HG03095 (cell line): Measurements from ENCODE around the gene GFPT2.

Source experiments
- ATAC-seq: cut with Tn5 transposase; IDR thresholded peaks from one replicate; pipeline ENCODE4 v1.9.1; 2021; ENCODE audit warnings: moderate library complexity; ENCODE audit not compliant: unreplicated experiment

GFPT2 gene

DNA sequence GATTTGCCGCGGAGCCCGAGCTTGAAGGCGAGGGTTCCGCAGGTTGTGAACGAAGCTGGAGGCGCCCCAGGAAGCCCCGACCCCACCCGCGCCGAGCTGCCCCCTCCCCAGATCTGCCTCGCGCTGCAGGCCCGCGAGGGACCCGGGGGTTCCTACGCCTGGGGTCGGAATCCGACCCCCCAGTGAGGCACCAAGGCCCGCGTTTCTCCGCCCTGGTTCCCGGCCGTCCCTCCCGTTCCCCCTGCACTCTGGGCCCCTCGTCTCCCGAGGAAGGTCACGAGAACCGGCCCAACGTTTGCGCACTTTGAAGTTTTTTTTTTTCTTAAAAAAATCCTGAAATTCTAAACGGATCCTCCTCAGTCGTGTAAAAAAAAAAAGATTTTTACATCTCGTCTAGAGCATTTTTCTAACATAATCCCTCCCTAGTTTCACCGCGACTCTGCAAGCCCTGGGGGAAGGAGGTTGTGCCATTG, 880 bp upstream of the GFPT2 start:
- no peak for ATAC-seq

DNA sequence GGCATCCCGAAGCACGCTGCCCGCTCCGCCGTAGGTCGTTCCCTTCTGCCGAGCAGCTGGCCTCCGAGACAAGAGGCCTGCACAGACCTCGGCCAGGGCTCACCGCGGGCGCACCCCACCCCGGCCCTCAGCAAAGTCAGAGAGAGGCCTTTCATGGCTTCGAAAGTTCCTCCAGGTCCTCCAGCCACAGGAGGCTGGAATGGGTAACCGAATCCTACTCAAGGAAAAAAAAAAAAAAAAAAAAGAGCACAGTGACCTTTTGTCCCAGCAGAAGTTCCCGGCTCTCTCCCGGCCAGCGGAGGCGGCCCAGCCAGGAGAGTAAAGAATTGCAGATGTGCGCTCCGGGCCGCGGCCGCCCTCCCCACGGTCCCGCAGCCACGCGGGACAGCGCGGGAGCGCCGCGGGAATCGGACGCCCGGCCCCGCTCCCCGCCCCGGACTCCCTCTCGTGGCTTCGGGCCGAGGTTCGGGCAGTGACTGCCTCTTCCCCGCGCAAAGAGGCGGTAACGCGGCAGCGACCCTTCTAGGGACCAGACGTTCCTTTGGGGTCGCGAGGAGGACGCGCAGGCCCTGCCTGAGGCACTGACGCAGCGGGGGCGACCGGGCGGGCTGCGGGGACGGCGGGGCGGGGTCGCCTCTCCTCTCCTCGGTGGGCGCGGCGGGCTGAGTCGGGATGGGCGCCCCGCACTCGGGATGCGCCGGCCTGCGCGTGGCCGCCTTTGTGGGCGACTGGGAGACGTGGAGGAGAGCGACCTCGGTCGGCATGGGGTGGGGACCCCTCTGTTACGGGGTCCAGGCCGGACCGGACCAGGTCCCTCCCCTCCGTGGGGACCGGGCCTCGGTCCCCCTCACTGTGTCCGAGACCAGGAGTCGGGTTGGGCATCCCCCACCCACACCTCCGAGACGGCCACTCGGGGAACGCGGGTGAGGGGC, 754 bp downstream of the GFPT2 start:
- ATAC-seq: no peak

- no peak for ATAC-seq
Observed at GRCh38 chr5:180350711-180351465, 2.2 kb downstream of the GFPT2 start.

- ATAC-seq: no peak
Observed at GRCh38 chr5:180350296-180350695, 2.8 kb downstream of the GFPT2 start.

DNA sequence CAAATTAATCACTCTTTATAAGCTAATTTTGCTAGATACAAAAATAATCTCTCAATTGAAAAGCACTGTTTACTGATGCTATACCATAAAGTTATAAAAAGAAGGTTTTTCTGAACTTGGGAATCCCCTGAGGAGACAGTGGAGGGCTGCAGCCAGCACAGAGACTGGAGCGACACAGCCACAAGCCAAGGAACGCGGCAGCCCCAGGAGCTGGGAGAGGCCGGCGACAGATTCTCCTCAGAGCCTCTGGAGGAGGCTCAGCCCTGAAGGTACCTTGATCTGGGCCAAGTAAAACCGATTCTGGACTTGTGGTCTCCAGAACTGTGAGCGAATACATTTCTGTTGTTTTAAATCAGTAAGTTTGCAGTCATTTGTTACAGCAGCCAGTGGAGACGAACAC, 3.7 kb downstream of the GFPT2 start:
- ATAC-seq: no peak

GRCh38 chr5:180348336-180348735, 4.8 kb downstream of the GFPT2 start:
- no peak for ATAC-seq

- ATAC-seq: no peak
Observed at GRCh38 chr5:180347702-180348101, 5.4 kb downstream of the GFPT2 start.

GRCh38 chr5:180346358-180346757, 6.8 kb downstream of the GFPT2 start:
- ATAC-seq: no peak

- no peak for ATAC-seq
Observed at GRCh38 chr5:180345781-180346180, 7.4 kb downstream of the GFPT2 start.

- ATAC-seq: no peak
Observed at GRCh38 chr5:180345186-180345585, 8.0 kb downstream of the GFPT2 start.

DNA sequence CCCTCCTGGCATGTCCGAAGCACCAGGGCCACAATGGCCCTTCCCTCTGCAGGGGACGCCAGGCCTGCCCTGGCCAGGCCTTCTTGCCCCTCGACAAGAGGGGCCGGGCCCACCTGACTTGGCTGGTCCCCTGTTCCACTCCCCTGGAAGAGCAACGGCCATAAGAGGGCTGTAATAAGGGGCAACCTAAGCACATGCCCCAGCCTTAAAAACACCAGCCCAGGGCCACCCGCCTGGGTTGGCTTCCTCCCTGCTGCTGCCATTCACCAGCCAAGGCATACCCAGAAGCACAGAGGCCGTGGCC, 8.5 kb downstream of the GFPT2 start:
- no peak for ATAC-seq

DNA sequence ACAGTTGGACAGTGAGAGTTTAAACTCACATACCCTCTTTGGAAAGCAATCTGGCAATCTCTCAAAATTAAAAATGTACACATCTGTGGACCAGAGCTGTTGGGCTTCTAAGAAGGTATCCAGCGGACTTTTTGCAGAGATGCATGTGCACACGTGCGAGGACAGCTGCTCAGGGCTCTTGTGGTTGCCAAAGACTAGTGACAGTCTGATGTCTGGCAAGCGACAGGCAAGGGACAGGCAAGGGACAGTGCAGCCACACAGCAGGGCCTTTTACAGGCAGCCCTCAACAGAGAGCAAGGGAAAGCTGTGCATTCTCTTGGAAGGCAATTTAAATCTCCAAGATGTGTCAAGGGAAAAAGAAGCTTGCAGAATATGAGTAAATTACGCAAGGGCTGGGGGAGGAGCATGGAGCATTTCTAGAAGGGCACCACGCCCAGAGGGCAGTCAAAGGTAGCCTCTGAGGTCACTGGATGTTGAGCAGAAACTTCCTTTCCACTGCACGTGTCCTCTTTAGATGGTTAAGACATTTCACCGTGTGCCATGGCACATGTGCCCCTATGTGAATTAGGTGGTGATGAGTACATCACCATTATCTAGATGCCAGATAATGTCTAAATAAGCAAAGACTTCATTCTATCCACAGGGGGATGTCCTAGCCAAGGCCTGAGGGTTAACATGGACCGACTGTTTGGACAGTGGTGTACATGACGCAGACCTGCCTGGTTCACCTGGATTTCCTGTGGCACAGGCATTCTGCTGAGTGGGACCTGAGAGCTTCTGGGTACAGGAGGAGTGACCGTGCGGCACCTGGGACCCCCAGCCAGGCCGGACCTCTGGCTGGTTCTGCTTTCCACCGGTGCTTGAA, 9.1 kb downstream of the GFPT2 start:
- ATAC-seq: no peak

- ATAC-seq: no peak
Observed at GRCh38 chr5:180343110-180343830, 9.9 kb downstream of the GFPT2 start.

- no peak for ATAC-seq
Observed at GRCh38 chr5:180341595-180341994, 11.5 kb downstream of the GFPT2 start.

DNA sequence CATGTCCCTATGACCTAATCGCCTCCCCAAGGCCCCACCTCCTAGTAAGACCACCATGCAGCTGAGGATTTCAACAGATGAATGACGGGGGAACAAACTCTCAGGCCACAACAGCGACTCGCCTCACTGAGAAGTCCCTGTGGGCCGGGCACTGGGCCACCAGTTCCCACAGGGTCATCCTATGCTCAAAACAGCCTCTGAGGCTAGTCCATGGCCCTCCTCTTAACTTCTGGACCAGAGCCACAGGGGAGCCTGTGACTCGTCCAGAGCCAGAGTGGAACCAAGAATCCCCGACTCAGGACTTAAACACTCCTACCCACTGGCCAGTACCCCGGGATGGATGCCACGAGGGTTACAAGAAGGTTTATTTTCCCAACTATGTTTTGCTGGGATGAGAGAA, 12.3 kb downstream of the GFPT2 start:
- ATAC-seq: no peak

DNA sequence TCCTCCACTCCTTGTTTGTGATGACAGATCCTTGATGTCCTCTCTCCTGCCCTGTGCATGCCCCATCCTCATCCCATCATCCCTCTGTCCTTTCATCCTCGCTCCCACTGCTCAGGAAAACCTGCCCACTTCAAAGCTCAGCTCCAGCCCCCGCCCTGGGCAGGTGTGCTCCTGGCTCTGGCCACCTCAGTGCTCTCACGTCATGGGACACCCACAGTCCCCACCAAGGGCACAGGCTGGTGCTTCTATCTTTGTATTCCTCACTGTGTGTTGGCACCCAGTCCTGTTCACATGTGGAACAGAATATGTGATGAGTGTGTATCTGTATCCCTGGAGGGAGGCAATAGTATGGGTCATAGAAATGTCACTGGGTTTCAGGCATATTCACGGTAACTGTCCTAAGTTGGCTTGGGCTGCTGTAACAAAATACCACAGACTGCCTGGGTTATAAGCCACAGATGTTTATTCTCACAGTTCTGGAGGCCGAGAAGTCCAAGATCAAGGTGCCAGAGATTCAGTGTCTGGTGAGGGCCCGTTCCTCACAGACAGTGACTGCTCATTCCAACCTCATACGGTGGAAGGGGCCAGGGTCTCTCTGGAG, 13.5 kb downstream of the GFPT2 start:
- no peak for ATAC-seq

DNA sequence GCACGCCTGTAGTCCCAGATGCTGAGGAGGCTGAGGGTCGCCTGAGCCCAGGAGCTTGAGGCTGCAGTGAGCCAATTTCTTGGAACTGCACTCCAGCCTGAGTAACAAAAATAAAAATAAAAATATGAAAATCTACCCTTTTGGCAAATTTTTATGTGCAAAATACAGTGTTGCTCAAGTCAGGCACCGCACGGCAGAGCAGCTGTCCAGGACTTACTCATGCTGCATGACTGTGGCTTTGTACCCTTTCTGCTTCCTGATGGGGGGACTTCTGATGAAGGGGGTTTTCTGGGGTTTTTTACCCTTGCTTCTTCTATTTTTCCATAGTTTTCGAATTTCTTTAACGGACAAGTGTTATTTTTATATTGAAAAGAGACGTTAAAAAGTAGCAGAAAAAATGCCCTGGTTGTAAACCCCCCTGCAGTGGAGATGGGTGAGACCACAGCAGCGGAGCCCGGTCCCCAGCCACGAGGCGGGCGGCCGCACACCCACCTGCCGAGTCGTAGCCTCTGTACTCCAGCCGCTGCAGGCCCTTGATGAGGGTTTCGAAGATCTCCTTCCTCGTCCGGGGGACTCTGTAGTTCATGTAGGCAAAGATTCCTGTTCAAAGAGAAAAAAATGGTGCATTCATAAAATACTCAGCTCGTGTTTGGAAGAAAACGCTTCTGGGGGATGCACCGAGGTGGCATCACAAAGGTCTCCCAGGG, 15.0 kb downstream of the GFPT2 start:
- no peak for ATAC-seq

DNA sequence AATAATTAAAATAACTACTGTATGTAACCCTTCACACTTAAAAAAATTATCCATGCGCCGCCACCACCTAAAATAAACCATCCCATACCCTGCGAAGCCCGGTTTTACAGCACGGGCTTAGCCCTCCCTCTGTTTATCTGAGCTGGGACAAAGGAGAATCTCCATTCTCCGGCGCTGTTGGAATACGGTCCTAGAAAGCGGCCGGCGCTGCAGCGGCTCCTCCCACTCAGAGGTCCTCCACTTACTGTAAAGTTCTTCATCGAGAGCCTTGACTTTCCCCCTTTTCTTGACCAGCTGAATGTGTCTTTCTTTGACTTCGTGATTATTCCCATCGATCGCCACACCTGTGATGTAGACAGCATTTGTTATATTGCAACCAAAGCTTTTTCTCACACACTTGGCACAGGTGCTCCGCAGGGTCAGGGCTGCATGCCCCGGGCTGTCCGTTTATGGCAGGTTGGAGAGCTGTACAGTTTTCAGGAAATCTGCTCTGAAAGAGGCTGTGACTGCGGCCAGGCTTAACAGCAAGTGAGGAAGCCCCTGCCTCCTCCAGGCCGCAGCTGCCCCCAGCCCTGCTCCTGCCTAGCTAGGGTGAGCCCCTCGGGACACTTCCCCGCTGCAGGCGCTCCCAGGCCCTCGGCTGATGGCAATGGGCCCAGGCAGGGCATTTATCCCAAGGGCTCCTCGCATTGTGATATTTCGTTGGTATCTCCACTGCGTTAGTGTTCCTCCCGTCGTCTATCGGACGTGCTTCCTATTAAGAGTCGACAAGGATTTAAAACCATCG, 16.7 kb downstream of the GFPT2 start:
- ATAC-seq: no peak
